EL (cell line): ENCODE data around the gene FHDC1.
"Not testable (repeated sequence)": the region's sequence is repeated elsewhere in the genome, so short reads cannot be mapped to it uniquely, and the experiment has no call there.

Experiments used
- DNase-seq: peaks from one replicate; pipeline ENCODE4 v3.0.0-alpha.2; 2016

Gene FHDC1

DNA sequence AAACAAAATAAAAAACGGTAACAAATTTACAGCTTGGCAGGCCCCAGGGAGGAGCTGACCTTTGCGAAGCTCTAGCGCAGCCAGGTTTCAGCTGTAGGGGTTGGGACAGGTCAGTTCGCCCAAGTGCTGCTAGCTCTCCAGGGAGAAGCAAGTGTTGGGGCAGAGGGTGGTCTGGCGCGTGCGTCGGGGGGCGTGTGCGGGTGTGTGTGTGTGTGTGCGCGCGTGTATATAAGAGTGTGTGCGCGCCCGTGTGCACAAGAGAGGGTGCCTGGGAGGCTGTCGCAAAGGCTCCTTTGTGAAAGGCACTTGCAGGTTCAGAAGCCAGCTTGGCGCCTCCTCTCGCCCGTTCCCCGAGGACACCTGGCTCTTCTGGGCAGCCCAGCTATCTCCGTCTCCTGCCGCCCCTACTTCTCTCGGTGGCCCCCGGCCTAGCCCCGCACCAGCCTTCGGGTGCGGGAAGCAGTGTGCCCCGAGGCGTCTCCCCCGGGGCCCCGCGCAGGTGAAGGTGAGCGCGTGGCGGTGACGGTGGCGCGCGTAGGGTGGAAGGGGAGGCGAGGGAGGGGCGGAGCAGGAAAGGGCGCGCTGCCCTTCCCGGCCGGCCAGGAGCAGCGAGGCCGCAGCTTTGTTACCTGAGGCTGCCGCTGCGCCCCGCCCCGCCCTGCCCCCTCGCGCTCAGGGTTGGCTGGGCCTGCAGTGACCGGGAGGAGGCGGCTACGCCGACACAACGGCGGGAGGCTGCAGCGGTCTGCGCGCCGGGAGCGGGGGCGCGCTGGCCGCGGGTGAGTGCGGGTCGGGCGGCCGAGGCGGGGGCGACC, at the start of gene FHDC1:
Gene FHDC1 (plus strand): TSS at position 693 of the 815 bp plus-strand sequence. CDS start 6,735 bp downstream, outside the sequence.
- peak; percentile 38 for DNase-seq

- DNase-seq: no peak
Observed at GRCh38 chr4:152887981-152888380, 48.1 kb upstream of the FHDC1 start.

DNA sequence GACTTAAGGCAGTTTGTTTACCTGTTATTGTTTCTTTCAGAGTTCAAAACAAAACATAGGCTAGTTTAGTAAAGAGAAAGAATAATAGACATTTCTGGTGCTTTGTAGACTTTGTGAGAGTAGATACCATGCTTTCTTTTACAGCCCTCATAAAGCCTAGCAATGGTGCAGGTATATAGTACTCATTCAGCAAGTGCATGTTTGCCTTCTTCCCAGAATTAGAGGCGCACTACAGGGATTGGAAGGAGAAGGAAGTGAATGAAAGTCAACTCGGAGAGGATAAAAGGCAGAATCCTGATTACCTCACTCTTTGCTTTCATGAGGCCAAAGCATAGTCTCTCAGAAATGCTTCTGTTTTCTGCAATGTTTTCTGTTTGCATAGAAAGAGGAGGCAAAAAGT, 43.1 kb upstream of the FHDC1 start:
- no peak for DNase-seq

GRCh38 chr4:152894673-152895072, 41.5 kb upstream of the FHDC1 start:
- peak; percentile 60 for DNase-seq

DNA sequence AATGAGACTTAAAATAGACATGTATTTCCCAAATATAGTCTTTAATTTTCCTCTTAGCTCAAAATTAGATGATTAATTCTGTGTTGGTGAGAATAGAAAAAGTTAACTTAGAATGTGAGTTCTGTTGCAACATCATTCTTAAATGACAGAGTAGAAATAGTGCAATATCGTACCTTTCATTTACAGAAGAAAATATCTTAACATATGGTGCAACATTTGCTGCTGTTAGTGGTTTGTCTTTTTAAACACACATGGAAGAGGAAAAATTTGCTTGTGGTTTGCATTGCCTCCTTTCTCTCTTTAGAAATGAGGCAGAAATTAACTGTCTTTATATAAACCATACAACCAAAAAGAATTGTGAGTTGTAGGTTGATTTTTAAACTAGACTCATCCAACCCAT, 39.3 kb upstream of the FHDC1 start:
- no peak for DNase-seq

GRCh38 chr4:152898133-152898532, 38.0 kb upstream of the FHDC1 start:
- not testable (repeated sequence) for DNase-seq

GRCh38 chr4:152898606-152899005, 37.5 kb upstream of the FHDC1 start:
- DNase-seq: no peak

- DNase-seq: no peak
Observed at GRCh38 chr4:152900395-152900794, 35.7 kb upstream of the FHDC1 start.

- DNase-seq: no peak
Observed at GRCh38 chr4:152901205-152901604, 34.9 kb upstream of the FHDC1 start.

GRCh38 chr4:152903658-152904057, 32.5 kb upstream of the FHDC1 start:
- DNase-seq: no peak

GRCh38 chr4:152909901-152910300, 26.2 kb upstream of the FHDC1 start:
- no peak for DNase-seq

GRCh38 chr4:152910521-152910920, 25.6 kb upstream of the FHDC1 start:
- DNase-seq: no peak

GRCh38 chr4:152917543-152918395, 18.4 kb upstream of the FHDC1 start:
- DNase-seq: no peak

GRCh38 chr4:152919826-152920225, 16.3 kb upstream of the FHDC1 start:
- no peak for DNase-seq

DNA sequence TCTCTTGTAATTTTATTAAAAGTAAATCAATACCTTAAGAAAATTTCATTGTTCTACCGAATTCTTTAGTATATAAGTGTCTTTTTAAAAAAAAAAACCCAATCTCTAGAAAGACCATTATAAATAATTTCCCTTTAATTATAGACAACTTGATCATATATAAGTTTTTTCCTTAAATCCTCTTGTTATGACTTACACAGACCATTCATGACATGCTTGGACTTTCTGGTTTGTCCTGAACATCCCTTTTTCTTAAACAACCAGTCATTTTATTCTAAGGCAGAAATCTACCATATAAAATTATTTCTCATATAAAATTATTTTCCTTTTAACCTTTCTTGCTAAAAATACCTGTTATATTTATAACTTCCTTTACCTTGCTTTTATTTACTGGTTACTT, 15.4 kb upstream of the FHDC1 start:
- DNase-seq: peak; percentile 13

- DNase-seq: no peak
Observed at GRCh38 chr4:152921284-152921683, 14.8 kb upstream of the FHDC1 start.

GRCh38 chr4:152925851-152926250, 10.3 kb upstream of the FHDC1 start:
- no peak for DNase-seq

- no peak for DNase-seq
Observed at GRCh38 chr4:152926959-152927358, 9.2 kb upstream of the FHDC1 start.

GRCh38 chr4:152927737-152928136, 8.4 kb upstream of the FHDC1 start:
- no peak for DNase-seq

- DNase-seq: no peak
Observed at GRCh38 chr4:152928286-152928685, 7.8 kb upstream of the FHDC1 start.

GRCh38 chr4:152929888-152930287, 6.2 kb upstream of the FHDC1 start:
- no peak for DNase-seq

- DNase-seq: no peak
Observed at GRCh38 chr4:152935143-152935542, 980 bp upstream of the FHDC1 start.

DNA sequence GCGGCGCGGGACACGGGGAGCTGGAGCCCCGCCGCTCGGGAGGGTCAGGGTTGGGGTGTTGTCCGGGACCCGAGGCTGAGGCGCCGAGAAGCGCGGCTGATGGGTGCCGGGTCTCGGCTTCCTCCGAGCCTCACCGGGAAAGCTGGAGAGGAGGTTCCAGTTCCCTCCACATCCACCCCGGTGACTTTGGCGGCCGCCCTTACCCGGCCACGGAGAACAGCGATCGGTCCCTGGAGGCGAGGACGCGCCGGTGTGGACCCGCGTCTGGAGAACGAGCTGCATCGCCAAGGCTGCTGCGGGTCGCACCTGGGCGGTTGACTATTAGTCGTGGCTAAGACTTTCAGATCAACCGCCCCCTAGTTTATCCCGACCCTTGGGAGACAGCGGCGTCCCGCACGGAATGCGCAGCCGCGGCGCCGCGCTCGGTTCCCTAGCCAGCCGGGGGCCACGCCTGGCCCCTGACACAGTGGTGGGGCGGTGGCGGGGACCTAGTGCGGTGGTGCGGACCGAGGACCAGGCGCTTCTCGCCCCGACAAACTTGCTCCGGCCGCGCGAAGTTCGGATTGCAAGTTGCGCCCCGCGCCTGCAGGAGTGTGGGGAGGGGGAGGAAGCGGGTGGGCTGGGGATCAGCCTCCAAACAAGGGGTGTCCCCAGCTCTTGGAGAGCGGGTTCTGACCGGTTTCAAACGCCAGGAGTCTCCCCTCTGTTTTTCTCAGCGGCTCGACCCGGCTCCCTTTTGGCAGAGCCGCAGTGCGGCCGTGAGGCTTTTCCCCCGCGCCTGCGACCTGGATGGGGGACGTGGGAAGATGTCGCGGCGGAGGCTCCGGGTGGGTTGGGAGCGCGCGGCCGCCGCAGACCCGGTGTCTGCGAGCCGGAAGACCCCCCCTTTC, 568 bp downstream of the FHDC1 start:
- peak; percentile 43 for DNase-seq
